GM18861 (cell line): Measurements from ENCODE around the gene RNF115.
"Not testable (repeated sequence)": the region's sequence is repeated elsewhere in the genome, so short reads cannot be mapped to it uniquely, and the experiment has no call there.

Experiments
- ATAC-seq: cut with Tn5 transposase; IDR thresholded peaks from one replicate; pipeline ENCODE4 v1.9.1; 2021; ENCODE audit not compliant: unreplicated experiment

RNF115 gene

GRCh38 chr1:145828367-145829026 lies 4.6 kb upstream of the RNF115 start:
- ATAC-seq, result no peak

DNA sequence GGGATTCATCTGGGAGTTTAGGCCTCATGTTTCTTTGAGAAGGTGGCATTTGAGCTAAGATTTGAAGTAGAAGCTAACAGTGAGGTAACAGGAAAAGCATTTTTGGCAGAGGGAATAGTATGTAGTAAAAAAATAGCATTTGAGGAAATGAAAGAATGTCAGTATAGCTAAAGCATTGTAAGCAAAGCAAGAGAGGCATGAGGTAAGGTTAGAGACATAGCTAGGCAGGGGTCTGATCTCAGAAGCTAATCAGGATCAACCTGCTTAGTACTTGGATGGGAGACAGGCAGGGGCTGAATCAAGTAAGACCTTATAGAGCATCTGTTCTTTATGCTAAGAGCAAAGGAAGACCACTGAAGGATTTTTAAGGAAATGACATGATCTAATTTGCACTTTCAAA lies 4.1 kb upstream of the RNF115 start:
- ATAC-seq, result no peak

DNA sequence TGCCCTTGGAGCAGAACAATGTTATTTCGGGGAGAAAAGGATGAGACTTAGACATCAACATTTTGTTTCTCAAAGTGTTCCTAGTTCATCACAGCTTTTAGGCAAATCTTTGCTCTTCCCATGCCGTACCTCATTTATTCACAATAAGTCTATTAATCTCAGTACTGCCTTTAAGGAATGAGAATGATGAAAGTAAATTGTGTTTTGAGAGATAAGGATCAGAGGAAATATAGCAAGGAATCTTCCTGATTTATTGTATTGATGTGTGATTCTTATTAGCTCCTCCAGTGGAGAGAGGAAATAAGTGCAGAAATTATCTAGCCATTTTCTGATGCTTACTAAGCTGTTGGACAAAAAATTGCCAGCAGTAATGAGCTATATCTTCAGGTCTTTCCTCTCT lies 2.1 kb upstream of the RNF115 start:
- ATAC-seq, result no peak

DNA sequence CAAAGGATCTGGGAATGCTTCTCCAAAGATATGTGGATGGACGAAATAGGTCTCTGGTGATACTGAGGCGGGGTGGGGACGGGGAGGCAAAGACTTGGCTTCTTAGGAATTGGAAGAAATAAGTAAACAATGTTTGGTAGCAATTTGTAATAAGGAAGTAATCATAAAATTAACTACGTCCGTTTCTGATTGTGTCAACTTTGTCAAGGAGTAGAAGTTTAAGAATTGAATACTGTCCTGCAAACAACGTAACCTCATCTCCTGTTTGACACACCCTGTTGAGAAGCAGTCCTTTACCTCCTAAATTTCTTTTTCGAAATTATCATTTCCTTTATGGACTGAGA lies 576 bp upstream of the RNF115 start:
- no peak for ATAC-seq

DNA sequence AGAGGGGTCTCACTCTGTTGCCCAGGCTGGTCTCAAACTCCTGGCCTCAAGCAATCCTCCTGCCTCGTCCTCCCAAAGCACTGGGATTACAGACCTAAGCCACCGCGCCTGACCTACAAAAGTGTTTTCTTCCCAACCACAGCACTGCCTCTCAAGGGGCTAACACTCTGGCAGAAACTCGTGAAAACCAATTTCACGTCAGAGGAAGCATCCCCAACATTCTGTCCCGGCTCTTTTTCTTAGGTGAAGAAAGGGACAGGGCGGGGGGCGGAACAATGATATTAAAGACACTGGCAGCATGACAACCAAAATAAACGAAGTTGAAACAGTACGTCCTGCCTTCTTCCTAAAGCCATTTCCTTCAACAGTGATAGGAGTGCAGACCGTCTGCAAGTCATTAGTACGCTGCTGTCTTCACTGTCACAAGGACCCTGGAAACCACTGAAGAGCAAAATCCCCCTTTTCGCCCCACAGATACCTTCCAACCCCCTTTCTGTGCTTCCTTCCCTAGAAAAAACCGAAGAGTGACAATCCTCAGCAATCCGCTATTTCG lies 1.0 kb downstream of the RNF115 start:
- not testable (repeated sequence) for ATAC-seq

DNA sequence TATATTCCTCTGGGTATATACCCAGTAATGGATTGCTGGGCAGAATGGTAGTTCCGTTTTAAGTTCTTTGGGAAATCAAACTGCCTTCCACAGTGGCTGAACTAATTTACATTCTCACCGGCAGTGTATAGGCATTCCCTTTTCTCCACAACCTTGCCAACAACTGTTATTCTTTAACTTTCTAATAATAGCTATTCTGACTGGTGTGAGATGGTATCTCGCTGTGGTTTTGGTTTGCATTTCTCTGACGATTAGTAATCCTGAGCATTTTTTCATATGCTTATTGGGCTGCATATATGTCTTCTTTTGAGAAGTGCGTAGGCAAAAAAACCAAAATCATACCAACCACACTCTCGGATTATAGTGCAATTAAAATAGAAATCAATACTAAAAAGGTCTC lies 5.8 kb downstream of the RNF115 start:
- peak; percentile 44 for ATAC-seq

GRCh38 chr1:145812977-145813810 lies 10.7 kb downstream of the RNF115 start:
- not testable (repeated sequence) for ATAC-seq

DNA sequence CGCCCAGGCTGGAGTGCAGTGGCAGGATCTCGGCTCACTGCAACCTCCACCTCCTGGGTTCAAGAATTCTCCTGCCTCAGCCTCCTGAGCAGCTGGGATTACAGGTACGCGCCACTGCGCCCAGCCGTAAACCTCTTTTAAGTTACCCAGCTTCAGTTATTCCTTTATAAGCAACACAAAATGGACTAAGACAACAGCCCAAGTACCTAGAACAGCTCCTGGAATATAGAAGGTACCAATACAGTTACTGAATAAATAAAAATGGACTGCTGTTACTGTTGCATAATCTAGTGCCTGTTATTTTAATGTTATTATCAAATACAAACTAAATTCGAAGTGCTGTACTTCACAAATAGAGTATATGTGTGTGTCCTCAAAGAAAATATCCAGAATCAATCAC lies 17.1 kb downstream of the RNF115 start:
- ATAC-seq, result no peak

DNA sequence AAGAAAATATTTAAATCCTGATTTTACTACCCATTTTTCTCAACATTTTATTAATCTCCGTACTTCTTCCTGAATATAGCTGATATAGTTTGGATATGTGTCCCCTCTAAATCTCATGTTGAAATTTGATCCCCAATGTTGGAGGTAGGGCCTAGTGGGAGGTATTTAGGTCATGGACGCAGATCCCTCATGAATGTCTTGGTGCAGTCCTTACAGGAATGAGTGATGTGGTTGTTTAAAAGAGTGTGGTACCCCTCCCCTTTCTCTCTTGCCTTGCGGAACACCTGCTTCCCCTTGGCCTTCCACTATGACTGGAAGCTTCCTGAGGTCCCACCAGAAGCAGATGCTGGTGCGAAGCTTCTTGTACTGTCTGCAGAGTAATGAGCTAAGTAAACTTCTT lies 17.5 kb downstream of the RNF115 start:
- no peak for ATAC-seq

DNA sequence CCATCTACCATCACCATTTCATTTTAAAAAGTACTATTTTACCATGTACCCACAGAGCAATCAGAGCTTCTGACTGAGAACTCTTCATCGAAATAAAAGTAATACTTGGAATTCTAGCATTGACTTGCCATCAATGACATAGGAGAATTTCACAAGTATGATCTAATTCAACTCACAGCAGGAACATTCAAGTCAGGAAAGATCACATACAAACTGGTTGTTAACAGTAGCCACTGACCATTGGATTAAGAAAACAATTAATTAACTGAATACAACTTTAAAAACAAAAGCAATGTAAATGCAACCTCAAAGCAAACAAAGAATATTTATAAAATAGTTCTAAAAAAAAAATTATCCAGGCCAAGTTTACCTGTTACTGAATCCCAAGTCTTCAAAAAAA lies 18.8 kb downstream of the RNF115 start:
- ATAC-seq, result no peak

- no peak for ATAC-seq
Observed at GRCh38 chr1:145804235-145805045, 19.5 kb downstream of the RNF115 start.

GRCh38 chr1:145799806-145800205 lies 24.1 kb downstream of the RNF115 start:
- ATAC-seq, result no peak

- ATAC-seq, result no peak
Observed at GRCh38 chr1:145796753-145797152, 27.1 kb downstream of the RNF115 start.

- ATAC-seq, result no peak
Observed at GRCh38 chr1:145795257-145795881, 28.5 kb downstream of the RNF115 start.

- ATAC-seq, result no peak
Observed at GRCh38 chr1:145792484-145792883, 31.4 kb downstream of the RNF115 start.

DNA sequence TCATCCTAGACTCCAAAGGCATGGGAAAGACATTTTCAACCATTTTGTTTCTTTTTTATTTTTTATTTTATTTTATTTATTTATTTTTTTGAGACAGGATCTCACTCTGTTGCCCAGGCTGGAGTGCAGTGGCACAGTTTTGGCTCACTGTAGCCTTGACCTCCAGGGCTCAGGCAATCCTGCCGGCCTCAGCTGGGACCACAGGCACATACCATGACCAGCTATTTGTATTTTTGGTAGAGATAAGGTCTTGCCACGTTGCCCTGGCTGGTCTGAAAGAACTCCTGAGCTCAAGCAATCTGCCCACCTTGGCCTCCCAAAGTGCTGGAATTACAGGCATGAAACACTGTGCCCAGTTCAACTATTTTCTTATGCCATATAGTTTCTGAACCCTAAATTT lies 32.0 kb downstream of the RNF115 start:
- not testable (repeated sequence) for ATAC-seq

DNA sequence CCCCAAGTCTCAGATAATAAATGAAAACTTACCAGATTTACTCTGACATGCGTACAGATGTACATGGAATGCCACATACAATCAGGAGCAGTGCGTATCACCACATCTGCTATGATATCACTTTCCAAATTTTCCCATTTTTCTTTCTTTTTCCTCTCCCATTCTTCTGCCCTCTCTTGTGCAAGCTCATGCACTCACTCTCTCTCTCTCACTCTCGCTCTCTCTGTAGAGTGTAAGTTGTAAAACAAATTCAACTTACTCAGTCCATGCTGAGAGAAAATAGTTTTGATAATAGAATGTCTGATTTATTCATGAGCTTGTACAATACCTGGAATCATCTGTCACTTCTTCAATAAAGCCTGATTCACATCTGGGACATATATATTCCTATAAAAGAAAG lies 35.3 kb downstream of the RNF115 start:
- ATAC-seq, result no peak

DNA sequence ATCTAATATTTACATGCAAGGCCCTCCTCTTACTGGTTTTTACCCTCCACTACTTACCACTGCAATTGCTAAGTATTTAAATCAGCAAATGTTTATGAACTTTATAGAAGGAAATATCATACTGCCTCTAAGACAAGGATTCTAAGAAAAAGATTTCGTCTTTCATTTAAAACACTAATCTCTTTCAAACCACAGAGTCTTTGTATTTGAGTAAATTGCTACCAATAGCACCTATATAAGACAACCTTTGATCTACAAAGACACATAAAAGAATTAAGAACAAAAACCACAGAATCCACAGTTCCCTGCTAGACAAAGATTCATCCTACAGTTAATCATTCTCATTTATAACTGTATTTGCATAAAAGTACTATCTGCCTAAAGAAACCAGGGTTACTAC lies 37.6 kb downstream of the RNF115 start:
- ATAC-seq, result no peak

DNA sequence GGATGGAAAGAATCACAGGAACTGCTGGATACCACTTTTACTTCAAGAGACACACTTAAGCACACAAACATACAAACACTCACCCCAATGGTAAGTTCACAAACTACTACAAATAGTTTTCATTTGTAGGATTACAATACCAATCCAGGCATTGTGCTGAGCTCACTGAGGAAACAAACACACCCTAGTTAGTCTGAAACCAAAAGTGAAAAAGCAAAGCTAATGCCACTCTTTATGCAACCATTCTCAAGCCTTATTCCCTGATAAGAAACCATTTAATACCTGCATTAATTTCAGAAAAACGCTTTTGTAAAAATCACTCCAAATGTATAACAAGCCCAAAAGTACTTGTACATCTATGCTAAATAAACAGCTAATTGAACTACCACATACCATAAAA lies 38.3 kb downstream of the RNF115 start:
- ATAC-seq, result no peak

- ATAC-seq, result no peak
Observed at GRCh38 chr1:145784409-145784808, 39.5 kb downstream of the RNF115 start.
